T47D (cell line): ENCODE data around the gene MICAL3.
"Not testable (repeated sequence)": the region's sequence is repeated elsewhere in the genome, so short reads cannot be mapped to it uniquely, and the experiment has no call there.

Experiments
- DNase-seq, 2 experiments: peaks; one replicate each; pipeline versions ENCODE4 v3.0.0 to v3.0.0-alpha.2; 2011 to 2012; ENCODE audit warnings: low read depth in 1 of 2, low spot score in 1 of 2
- JUND ChIP-seq: IDR thresholded peaks from 2 replicates; pipeline ENCODE4 v1.6.1; 2012; ENCODE audit warnings: low read depth
- in situ Hi-C: cut with HindIII; loops from 2 replicates; pipeline ENCODE4 v1.10.0; 2016; ENCODE audit warnings: low sequenced_read_pairs, low pct_unique_long_range_greater_than_20kb

Gene MICAL3

GRCh38 chr22:17772958-17773605 is 251.3 kb downstream of the MICAL3 start:
- peak; percentile 67 to 77 for DNase-seq

GRCh38 chr22:17772249-17772957 is 252.0 kb downstream of the MICAL3 start:
- no peak for TF ChIP-seq JUND
- no peak for DNase-seq
- in situ Hi-C loops: no loop called here

More at GRCh38 chr22:17772958-17773605, 251.3 kb downstream of the MICAL3 start:
- TF ChIP-seq JUND: no peak
- in situ Hi-C loops: no loop called here

GRCh38 chr22:17770180-17771077 is 253.9 kb downstream of the MICAL3 start:
- no peak for DNase-seq
- in situ Hi-C loops: no loop called here
- TF ChIP-seq JUND: no peak

- in situ Hi-C loops: no loop called here
These were observed 254.7 kb downstream of the MICAL3 start for GRCh38 chr22:17769716-17770082.

GRCh38 chr22:17769013-17769715 is 255.2 kb downstream of the MICAL3 start:
- TF ChIP-seq JUND: no peak
- DNase-seq: no peak
- in situ Hi-C loops: no loop called here

More at GRCh38 chr22:17769716-17770082, 254.7 kb downstream of the MICAL3 start:
- DNase-seq: no peak
- no peak for TF ChIP-seq JUND

- peak in 1 of 2 experiments; percentile 51 for DNase-seq
- in situ Hi-C loops: no loop called here
- TF ChIP-seq JUND: no peak
These were observed 256.9 kb downstream of the MICAL3 start for GRCh38 chr22:17767233-17768065.

GRCh38 chr22:17764852-17765251 is 259.5 kb downstream of the MICAL3 start:
- in situ Hi-C loops, DNase-seq: not testable (repeated sequence)

GRCh38 chr22:17764036-17764435 is 260.3 kb downstream of the MICAL3 start:
- no peak for TF ChIP-seq JUND
- DNase-seq: no peak
- in situ Hi-C loops: no loop called here

- DNase-seq, in situ Hi-C loops: not testable (repeated sequence)
These were observed 260.9 kb downstream of the MICAL3 start for GRCh38 chr22:17763442-17763841.

GRCh38 chr22:17761138-17761488 is 263.2 kb downstream of the MICAL3 start:
- in situ Hi-C loops: no loop called here
- TF ChIP-seq JUND: no peak
- no peak for DNase-seq

GRCh38 chr22:17754233-17754925 is 270.0 kb downstream of the MICAL3 start:
- no peak for TF ChIP-seq JUND
- in situ Hi-C loops: no loop called here
- DNase-seq: peak in 1 of 2 experiments; percentile 24
